A204.1 (cell line): ENCODE measurements around the gene ZNF746.

Experiments used
- FAIRE-seq: peaks from 2 replicates; lab custom pipeline; 2012; peaks lifted over from hg19 to GRCh38; lab: Jason Lieb, UNC

ZNF746 gene

GRCh38 chr7:149490083-149490760 lies 7.4 kb downstream of the ZNF746 start:
- FAIRE-seq: no peak

- FAIRE-seq: no peak
Observed at GRCh38 chr7:149489391-149490024, 8.1 kb downstream of the ZNF746 start.

DNA sequence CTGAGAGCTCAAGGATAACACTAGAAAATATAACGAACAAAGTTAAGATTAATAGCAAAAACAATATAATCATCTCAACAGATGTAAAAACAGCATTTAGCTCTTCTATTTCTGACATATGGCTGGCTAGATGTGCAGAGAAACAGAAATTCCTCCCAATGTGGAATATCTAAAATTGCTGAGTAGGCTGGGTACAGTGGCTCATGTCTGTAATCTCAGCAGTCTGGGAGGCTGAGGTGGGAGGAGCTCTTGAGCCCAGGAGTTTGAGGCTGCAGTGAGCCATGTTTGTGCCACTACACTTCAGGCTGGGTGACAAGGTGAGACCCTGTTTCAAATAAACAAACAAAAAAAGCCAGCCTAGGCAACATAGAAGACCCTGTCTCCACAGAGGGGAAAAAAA lies 18.0 kb downstream of the ZNF746 start:
- FAIRE-seq: no peak

GRCh38 chr7:149478754-149479153 lies 18.9 kb downstream of the ZNF746 start:
- FAIRE-seq: no peak

DNA sequence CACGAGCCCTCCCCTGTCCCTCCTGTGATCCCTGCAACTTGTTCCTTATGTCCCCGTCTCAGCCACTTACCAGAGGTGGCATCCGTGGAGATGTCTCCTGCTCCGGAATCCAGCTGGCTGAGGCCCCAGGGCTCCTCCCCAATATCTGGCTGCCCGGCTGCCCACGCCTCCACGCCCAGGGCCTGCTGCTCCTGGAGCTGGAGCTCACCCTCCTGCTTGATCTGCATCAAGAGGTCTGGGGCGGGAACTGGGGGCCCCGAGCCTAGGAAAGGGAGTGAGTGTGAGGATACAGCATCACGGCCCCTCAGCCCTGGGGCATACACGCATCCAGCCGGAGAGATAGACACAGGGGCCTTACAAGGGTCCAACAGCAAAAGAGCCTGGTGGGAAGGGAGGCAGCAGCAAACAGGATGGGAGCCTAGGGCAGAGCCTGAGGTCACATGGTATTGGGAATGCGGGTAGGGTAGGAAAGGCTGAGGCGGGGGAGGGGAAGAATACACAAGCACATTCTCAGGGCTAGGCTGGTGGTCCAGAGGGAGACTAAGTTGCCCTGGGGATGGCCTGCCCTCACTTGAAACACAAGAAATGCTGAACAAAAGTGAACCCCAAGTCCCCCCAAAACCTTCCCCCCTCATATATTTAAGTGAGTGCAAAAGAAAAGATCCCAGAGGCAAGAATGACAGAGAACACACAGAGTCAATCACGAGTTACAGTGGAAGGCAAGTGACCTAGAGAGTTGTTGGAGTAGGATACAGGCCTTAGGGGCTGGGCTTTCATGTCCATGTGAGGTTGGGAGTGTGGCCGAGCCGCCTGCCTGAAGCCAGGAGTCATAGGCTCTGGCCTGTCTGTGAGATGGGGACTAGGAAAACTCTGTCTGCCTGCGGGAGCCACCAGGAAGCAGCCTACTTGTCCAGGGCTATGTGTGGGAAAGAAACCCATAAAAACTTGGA lies 19.8 kb downstream of the ZNF746 start:
- FAIRE-seq: no peak

DNA sequence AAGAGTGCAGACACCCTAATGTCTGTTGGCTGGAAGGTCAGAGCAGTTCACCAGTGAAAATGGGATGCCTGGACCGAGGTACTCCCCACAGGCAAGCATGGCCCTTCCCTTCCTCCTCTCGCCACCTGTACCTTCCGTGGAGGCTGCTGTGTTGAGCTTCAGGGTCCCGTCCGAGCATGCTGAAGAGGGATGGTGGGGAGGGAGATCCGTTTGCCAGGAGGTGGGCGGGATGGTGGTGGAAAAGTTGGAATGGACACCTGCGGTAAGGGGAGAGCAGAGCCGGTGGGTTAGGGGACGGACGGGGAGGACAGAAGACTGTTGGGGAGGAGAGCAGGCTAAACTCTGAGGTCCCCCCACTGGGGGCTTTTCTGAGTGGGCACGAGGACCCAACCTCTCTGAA lies 20.8 kb downstream of the ZNF746 start:
- no peak for FAIRE-seq

DNA sequence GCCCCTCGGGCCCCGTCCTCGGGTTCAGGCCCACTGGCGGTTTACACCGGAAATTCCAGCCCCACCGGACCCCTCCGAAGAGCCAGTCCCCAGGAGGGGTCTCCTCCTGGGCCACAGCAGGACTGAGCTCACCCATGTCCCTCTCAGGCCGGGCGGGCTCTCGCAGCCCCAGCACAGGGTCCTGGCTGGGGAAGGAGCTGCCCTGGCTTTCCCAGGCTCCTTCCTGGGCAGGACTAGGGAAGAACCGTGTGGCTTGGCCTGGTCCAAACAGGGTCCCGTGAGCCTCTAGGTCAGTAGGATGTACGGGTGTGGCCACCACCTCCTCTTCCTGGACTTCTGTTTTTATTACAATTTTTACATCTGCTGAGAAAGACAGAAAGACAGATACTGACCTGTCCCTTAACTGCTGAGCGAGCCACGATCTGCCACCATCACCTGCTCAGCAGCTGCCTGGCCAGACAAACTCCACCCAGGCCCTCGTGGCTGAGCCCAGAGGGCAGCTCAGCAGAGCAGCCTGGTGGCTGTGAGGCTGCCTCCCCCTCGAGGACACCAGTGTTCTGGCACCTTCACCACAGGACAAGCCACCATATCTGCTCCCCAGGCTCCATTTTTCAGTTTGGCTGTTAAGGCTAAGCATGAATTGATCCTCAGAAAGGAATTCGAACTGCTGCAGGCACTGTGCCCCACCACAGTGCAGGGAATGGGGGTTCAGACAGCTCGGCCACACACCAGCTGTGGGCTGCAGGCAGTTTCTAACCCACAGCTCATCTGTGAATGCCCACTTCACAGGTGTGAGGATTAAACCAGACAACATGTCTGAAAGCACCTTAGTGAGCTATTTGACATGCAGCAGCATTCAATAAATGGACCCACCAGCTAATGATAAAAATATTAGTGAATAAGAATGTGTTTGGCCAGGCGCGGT lies 22.2 kb downstream of the ZNF746 start:
- FAIRE-seq: no peak

- no peak for FAIRE-seq
Observed at GRCh38 chr7:149474309-149475120, 23.1 kb downstream of the ZNF746 start.

DNA sequence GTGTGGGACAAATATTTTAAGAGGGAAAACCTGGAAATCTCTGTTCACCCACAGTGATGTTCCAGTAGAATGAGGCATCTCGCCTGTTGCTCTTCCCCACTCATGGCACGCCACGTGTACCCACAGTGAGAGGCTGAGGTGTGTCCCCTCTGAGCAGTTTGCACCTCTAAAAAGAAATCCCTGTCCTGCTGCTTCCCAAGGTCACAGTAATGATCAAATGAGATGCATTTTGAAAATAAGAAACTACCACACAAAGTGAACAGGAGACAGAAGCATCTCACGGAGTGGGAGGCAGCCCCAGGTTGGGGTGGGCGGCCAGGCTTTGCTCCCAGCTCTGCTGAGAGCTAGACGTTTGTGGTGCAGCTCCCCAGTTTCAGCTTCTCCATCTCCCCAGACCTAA lies 24.4 kb downstream of the ZNF746 start:
- no peak for FAIRE-seq

GRCh38 chr7:149471289-149471953 lies 26.2 kb downstream of the ZNF746 start:
- FAIRE-seq: no peak

DNA sequence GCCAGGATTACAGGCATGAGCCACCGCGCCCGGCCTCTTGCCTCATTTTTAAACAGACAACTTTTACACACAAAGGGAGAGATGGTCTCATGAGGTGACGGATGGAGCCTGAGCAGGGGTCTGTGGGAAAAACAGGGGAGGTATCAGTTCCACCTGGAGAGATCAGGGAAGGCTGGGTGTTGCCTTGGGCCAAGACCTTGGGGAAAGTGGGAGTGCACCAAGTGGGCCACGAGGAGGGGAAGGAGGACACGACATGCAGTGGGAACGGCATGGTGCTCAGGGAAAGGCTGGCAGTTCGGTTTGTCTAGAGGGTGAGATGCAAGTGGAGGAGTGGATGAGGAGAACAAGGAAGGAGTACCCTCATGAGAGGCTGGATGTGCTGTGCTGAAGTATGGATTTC lies 27.8 kb downstream of the ZNF746 start:
- FAIRE-seq: no peak

DNA sequence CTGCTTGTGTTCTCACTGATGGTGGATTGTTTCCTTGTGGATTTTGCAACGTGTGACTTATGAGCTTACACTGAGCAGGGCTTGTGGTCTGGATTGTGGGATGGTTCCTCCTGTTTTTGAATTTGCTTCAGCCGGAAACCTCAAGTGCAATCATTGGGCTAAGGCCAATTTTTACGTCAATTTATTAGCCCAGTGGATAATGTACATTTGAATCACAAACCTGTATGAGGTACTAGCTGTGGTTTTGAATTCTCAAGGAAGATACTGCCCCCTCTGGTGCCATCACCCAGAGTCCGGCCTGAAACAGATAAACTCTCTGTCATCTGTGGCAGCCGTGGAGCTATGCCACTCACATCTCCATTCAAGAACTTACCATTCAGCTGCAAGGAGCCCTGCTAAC lies 29.4 kb downstream of the ZNF746 start:
- no peak for FAIRE-seq

DNA sequence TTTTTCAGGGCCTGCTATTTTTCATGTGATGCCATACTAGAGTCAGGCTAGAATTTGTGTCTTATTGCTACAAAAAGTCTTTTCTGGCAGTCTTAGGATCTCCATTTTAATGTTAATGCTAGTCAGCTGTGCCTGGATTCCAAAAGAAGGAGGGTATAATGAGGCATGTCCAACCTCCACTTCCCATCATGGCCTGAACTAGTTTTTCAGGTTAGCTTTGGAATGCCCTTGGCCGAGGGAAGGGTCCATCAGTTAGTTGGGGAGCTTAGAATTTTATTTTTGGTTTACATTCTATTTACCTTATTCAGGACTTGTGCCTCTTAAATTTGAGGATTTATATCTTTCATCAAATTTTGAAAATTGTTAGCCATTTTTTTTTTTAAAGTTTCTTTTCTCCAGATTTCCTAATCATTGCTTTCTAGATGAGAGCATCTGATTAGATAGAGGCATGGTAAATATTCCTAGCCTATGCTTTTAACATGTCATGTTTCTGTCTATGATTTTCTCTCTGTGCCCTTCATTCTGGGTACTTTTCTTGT lies 30.2 kb downstream of the ZNF746 start:
- no peak for FAIRE-seq

GRCh38 chr7:149466364-149466763 lies 31.2 kb downstream of the ZNF746 start:
- peak; percentile 3 for FAIRE-seq

DNA sequence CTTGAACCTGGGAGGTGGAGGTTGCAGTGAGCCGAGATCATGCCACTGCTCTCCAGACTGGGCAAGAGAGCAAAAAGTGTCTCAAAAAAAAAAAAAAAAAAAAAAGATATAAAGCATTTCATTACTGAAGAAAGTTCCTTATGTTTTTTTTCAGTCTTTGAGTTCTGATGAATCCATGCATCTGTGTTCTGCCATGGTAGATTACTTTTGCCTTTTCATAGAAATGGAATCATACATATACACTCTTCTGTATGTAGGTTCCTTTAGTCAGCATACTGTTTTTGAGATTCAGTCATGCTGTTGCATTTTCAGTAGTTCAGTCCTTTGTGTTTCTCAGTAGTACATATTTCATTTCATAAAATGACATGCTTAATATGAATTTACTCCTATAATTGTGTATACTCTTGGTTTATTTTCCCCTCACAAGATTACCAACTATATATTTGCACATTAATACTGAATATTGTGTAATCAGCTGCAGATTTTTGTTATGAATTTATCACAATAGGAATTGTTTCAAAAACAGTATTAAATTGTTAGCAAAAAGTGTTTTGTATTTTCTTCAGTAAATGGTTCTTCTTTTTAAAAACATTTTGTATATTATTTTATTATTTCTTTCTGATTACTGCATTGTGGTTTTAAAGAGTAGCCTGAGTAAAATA lies 34.0 kb downstream of the ZNF746 start:
- FAIRE-seq: peak; percentile 61

GRCh38 chr7:149462101-149462520 lies 35.5 kb downstream of the ZNF746 start:
- no peak for FAIRE-seq

DNA sequence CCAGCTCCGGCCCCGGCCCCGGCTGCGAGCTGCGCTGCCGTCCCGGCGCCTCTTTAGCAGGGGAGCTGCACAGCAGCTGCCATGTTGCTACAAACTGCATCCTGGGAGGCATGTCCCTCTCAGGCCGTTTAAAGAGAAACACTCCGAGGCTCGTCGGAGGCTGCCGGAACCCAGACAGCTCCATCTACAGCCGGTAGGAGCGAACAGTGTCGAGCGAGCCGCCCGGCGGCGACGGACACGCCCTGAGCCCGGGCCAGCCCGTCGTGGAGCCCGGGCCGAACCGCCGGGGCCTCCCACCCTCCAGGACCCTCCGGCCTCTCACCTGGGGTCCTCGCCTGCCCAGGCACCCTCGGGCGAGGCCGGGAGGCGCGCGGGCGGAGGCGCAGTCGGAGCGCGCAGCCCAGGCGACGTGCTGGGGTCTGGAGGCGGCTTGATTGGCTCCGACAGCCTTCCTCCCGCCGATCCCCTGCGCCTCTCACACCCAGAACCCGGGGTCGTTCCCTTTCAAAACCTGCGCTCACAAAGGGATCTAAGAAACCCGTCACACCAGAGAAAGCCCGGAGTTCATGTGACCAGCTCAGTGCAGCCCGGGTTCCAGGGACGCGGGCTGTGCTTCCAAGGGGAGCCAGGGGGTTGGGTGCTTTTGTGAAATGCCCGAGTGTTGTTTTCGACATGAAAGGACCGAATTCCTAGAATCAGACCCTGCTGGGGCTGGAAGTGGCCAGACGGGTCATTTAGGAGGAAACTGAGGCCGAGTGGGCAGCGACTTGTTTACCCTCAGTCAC lies 36.9 kb downstream of the ZNF746 start, which contains the start of gene ZNF777:
Gene ZNF777, minus strand, starts transcription at position 570 of the 785 bp plus-strand sequence. CDS start 5,040 bp downstream, outside the sequence.
- FAIRE-seq: no peak
